ENCODE results near the gene RGS12. TPM values are rescaled to one million over a fixed set of nuclear protein-coding genes. Genes with fewer than 3 reads are reported as not detected.

Gene RGS12
- polyA plus RNA-seq, 1 donor, result 36.4 TPM

- H3K27ac ChIP-seq (ENCODE audit: low read length), result no peak overlapping the region
- H3K9me3 ChIP-seq (ENCODE audit: control insufficient read depth, low read depth, low read length), result no peaks in the 10 kb centered on the region
- H3K27me3 ChIP-seq (ENCODE audit: control insufficient read depth, insufficient read depth, low read length), result no peaks in the 10 kb centered on the region
- no peaks in the 10 kb centered on the region for H3K36me3 ChIP-seq (ENCODE audit: control insufficient read depth, insufficient read depth, low read length)
- H3K4me1 ChIP-seq (ENCODE audit: control insufficient read depth, insufficient read depth, low read length), result peaks cover 12% of the 10 kb centered on the region
- 100% methylated on average over 1 of the region's 18 CpGs for WGBS (ENCODE audit: insufficient coverage, low lambda C conversion rate)
- DNase-seq, result no peak
- H3K4me3 ChIP-seq (ENCODE audit: low read length), result no peak overlapping the region
These were observed 31.4 kb downstream of the RGS12 start for GRCh38 chr4:3324093-3324815.

DNA sequence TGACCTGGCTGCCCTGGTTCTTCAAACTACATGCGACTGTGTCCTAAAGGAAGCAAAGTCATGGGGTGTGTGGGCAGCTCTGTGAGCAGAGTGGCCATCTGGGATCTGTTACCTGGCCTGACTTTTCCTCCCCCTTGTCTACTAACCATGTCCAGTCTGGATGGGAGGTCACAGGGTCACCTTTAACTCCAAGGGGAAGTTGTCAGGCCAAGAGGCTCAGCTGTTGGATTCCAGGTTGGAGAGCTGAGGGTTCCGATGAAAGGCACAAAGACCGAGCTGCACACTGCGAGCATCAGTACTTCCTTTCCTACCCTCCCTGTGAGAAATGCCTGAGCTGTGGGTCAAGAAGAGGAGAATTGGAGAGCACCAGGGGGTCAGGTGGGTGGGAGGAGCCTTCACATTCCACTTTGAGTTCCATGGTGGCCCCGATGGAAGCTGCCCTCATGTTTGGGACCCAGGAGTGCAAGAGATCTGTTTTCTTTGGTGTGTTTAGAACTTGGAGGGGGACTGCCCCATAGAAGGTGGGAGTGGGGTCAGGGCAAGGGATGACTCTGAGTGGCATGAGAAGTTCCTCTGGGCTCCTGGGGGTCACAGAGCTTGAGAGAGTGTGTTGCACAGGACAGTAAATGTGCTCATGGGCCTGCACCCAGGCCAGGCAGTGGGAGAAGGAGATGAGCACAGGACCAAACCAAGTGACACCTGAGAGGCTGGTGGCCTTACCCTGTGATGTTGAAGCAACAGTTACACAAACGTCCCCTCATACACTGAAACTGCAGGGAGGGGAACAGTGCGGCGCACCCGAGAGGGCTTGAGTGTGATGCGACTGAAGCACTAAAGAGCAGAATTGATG is 36.2 kb downstream of the RGS12 start:
- no peak for DNase-seq

DNA sequence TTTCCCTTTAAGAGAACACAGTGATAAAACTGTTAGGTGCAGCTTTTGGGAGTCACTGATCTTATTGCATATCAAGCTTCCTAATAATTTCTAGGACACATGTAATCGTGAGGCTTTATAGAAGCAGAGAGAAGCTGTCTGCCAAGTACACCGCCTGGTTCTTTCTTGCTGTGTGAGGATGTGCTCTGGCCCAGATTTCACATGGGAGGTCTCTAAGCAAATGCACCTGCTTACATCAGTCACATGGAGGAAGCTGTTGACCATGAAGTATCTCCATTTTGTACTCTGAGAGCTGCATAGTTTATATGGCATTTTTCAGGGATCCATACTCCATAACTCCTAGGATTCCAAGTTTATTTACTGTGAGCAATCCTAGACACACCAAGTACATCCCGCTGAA is 37.1 kb downstream of the RGS12 start:
- no peak for DNase-seq
- no peaks in the 10 kb centered on the region for H3K27me3 ChIP-seq (ENCODE audit: control insufficient read depth, insufficient read depth, low read length)
- no peaks in the 10 kb centered on the region for H3K36me3 ChIP-seq (ENCODE audit: control insufficient read depth, insufficient read depth, low read length)
- no CpG with 5 or more reads among the region's 3 CpGs for WGBS (ENCODE audit: insufficient coverage, low lambda C conversion rate)
- no peak overlapping the region for H3K4me3 ChIP-seq (ENCODE audit: low read length)
- no peaks in the 10 kb centered on the region for H3K4me1 ChIP-seq (ENCODE audit: control insufficient read depth, insufficient read depth, low read length)
- no peak overlapping the region for H3K27ac ChIP-seq (ENCODE audit: low read length)
- no peaks in the 10 kb centered on the region for H3K9me3 ChIP-seq (ENCODE audit: control insufficient read depth, low read depth, low read length)

More for the DNA sequence above, 36.2 kb downstream of the RGS12 start:
- Histone ChIP-seq H3K9me3 (ENCODE audit: control insufficient read depth, low read depth, low read length) (no peaks in the 10 kb centered on the region), H3K27me3 (ENCODE audit: control insufficient read depth, insufficient read depth, low read length) (no peaks in the 10 kb centered on the region), H3K27ac (ENCODE audit: low read length) (no peak overlapping the region), H3K4me1 (ENCODE audit: control insufficient read depth, insufficient read depth, low read length) (no peaks in the 10 kb centered on the region), H3K36me3 (ENCODE audit: control insufficient read depth, insufficient read depth, low read length) (no peaks in the 10 kb centered on the region), H3K4me3 (ENCODE audit: low read length) (no peak overlapping the region)
- WGBS (ENCODE audit: insufficient coverage, low lambda C conversion rate), result 40% methylated on average over 1 of the region's 10 CpGs

DNA sequence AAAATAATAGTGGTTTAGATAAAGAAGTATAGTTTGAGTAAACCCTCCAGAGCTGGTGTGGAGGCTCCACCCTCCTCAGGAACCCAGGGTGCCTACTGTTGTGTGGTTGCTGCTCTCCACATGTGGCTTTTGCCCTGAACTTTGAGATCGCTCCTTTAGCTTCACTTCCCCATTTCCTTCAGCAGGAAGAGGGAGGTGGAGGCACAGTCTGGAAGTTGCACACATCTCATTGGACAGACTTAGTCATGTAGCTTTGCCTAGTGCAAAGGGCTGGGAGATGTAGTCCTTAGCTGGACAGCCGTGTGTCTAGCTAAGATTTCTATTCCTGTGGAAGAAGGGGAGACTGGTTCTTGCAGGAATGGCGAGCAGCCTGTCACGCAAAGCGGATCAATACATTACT is 37.9 kb downstream of the RGS12 start:
- Histone ChIP-seq H3K36me3 (ENCODE audit: control insufficient read depth, insufficient read depth, low read length) (no peaks in the 10 kb centered on the region), H3K4me3 (ENCODE audit: low read length) (no peak overlapping the region), H3K4me1 (ENCODE audit: control insufficient read depth, insufficient read depth, low read length) (no peaks in the 10 kb centered on the region), H3K9me3 (ENCODE audit: control insufficient read depth, low read depth, low read length) (no peaks in the 10 kb centered on the region), H3K27ac (ENCODE audit: low read length) (no peak overlapping the region), H3K27me3 (ENCODE audit: control insufficient read depth, insufficient read depth, low read length) (no peaks in the 10 kb centered on the region)
- DNase-seq, result no peak
- WGBS (ENCODE audit: insufficient coverage, low lambda C conversion rate), result 100% methylated on average over 3 of the region's 5 CpGs

- H3K36me3 ChIP-seq (ENCODE audit: control insufficient read depth, insufficient read depth, low read length), result no peaks in the 10 kb centered on the region
- H3K27me3 ChIP-seq (ENCODE audit: control insufficient read depth, insufficient read depth, low read length), result no peaks in the 10 kb centered on the region
- WGBS (ENCODE audit: insufficient coverage, low lambda C conversion rate), result no CpG with 5 or more reads among the region's 23 CpGs
- no peaks in the 10 kb centered on the region for H3K4me1 ChIP-seq (ENCODE audit: control insufficient read depth, insufficient read depth, low read length)
- no peak for DNase-seq
- no peaks in the 10 kb centered on the region for H3K9me3 ChIP-seq (ENCODE audit: control insufficient read depth, low read depth, low read length)
- H3K27ac ChIP-seq (ENCODE audit: low read length), result no peak overlapping the region
- H3K4me3 ChIP-seq (ENCODE audit: low read length), result no peak overlapping the region
These were observed 38.9 kb downstream of the RGS12 start for GRCh38 chr4:3331511-3332394.

GRCh38 chr4:3332498-3332897 is 39.7 kb downstream of the RGS12 start:
- no peak overlapping the region for H3K27ac ChIP-seq (ENCODE audit: low read length)
- H3K36me3 ChIP-seq (ENCODE audit: control insufficient read depth, insufficient read depth, low read length), result no peaks in the 10 kb centered on the region
- no peaks in the 10 kb centered on the region for H3K4me1 ChIP-seq (ENCODE audit: control insufficient read depth, insufficient read depth, low read length)
- no peak for DNase-seq
- 100% methylated on average over 1 of the region's 9 CpGs for WGBS (ENCODE audit: insufficient coverage, low lambda C conversion rate)
- no peaks in the 10 kb centered on the region for H3K27me3 ChIP-seq (ENCODE audit: control insufficient read depth, insufficient read depth, low read length)
- no peak overlapping the region for H3K4me3 ChIP-seq (ENCODE audit: low read length)
- no peaks in the 10 kb centered on the region for H3K9me3 ChIP-seq (ENCODE audit: control insufficient read depth, low read depth, low read length)

- Histone ChIP-seq H3K27me3 (ENCODE audit: control insufficient read depth, insufficient read depth, low read length) (no peaks in the 10 kb centered on the region), H3K4me1 (ENCODE audit: control insufficient read depth, insufficient read depth, low read length) (no peaks in the 10 kb centered on the region), H3K36me3 (ENCODE audit: control insufficient read depth, insufficient read depth, low read length) (no peaks in the 10 kb centered on the region), H3K4me3 (ENCODE audit: low read length) (no peak overlapping the region), H3K9me3 (ENCODE audit: control insufficient read depth, low read depth, low read length) (no peaks in the 10 kb centered on the region), H3K27ac (ENCODE audit: low read length) (no peak overlapping the region)
- 100% methylated on average over 3 of the region's 3 CpGs for WGBS (ENCODE audit: insufficient coverage, low lambda C conversion rate)
- DNase-seq, result no peak
These were observed 41.5 kb downstream of the RGS12 start for GRCh38 chr4:3334316-3334715.

DNA sequence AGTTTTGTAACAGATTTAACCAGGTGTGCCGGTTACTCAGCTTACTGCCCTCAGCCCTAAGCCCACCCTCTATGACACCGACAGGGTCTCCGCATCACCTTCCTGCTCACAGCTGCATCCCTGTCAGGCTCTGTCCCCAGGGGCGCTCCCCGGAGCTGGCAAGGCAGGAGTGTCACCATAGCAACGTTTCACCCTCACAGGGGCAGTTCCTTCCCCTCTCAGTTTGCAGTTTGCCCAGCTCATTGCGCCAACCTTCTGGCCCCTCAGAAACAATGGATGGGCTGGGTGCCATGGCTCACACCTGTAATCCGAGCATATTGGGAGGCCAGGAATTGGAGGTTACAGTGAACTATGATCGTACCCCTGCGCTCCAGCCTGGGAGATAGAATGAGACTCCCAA is 42.6 kb downstream of the RGS12 start:
- WGBS (ENCODE audit: insufficient coverage, low lambda C conversion rate), result 100% methylated on average over 1 of the region's 10 CpGs

GRCh38 chr4:3335982-3336381 is 43.2 kb downstream of the RGS12 start:
- no peak for DNase-seq
- Histone ChIP-seq H3K27me3 (ENCODE audit: control insufficient read depth, insufficient read depth, low read length) (no peaks in the 10 kb centered on the region), H3K4me3 (ENCODE audit: low read length) (no peak overlapping the region), H3K36me3 (ENCODE audit: control insufficient read depth, insufficient read depth, low read length) (no peaks in the 10 kb centered on the region), H3K4me1 (ENCODE audit: control insufficient read depth, insufficient read depth, low read length) (no peaks in the 10 kb centered on the region), H3K9me3 (ENCODE audit: control insufficient read depth, low read depth, low read length) (no peaks in the 10 kb centered on the region), H3K27ac (ENCODE audit: low read length) (no peak overlapping the region)
- WGBS (ENCODE audit: insufficient coverage, low lambda C conversion rate), result no CpG with 5 or more reads among the region's 7 CpGs

More for the DNA sequence above, 42.6 kb downstream of the RGS12 start:
- Histone ChIP-seq H3K4me1 (ENCODE audit: control insufficient read depth, insufficient read depth, low read length) (no peaks in the 10 kb centered on the region), H3K27ac (ENCODE audit: low read length) (no peak overlapping the region), H3K9me3 (ENCODE audit: control insufficient read depth, low read depth, low read length) (no peaks in the 10 kb centered on the region), H3K4me3 (ENCODE audit: low read length) (no peak overlapping the region), H3K27me3 (ENCODE audit: control insufficient read depth, insufficient read depth, low read length) (no peaks in the 10 kb centered on the region), H3K36me3 (ENCODE audit: control insufficient read depth, insufficient read depth, low read length) (no peaks in the 10 kb centered on the region)
- DNase-seq, result no peak
